CD4-positive, alpha-beta T cell treated with Interferon alpha-2 for 1 hour (primary cell): ENCODE measurements around the gene WNT5A.

ENCODE experiments used
- DNase-seq, 2 donors: peaks; one replicate each; pipeline ENCODE4 v3.0.0-alpha.2; 2020 to 2022

The WNT5A gene

GRCh38 chr3:55442861-55443260, 44.2 kb downstream of the WNT5A start:
- no peak for DNase-seq

GRCh38 chr3:55441499-55441898, 45.6 kb downstream of the WNT5A start:
- no peak for DNase-seq

- no peak for DNase-seq
Observed at GRCh38 chr3:55440104-55440708, 46.9 kb downstream of the WNT5A start.

- DNase-seq, result no peak
Observed at GRCh38 chr3:55439657-55440056, 47.4 kb downstream of the WNT5A start.

- no peak for DNase-seq
Observed at GRCh38 chr3:55436644-55437043, 50.5 kb downstream of the WNT5A start.

GRCh38 chr3:55435491-55435890, 51.6 kb downstream of the WNT5A start:
- no peak for DNase-seq

GRCh38 chr3:55434789-55435188, 52.3 kb downstream of the WNT5A start:
- DNase-seq, result no peak

GRCh38 chr3:55431041-55431440, 56.1 kb downstream of the WNT5A start:
- DNase-seq, result no peak

GRCh38 chr3:55427739-55428138, 59.4 kb downstream of the WNT5A start:
- no peak for DNase-seq

- DNase-seq, result no peak
Observed at GRCh38 chr3:55426486-55426885, 60.6 kb downstream of the WNT5A start.

- no peak for DNase-seq
Observed at GRCh38 chr3:55423782-55424181, 63.3 kb downstream of the WNT5A start.

GRCh38 chr3:55417211-55417610, 69.9 kb downstream of the WNT5A start:
- no peak for DNase-seq

- no peak for DNase-seq
Observed at GRCh38 chr3:55416331-55416821, 70.7 kb downstream of the WNT5A start.
